H1 (cell line): ENCODE data around the gene GRIA3.
A peak's percentile ranks its signal among the peaks of the same experiment; 100 is the strongest.

ENCODE experiments used
- EGR1 ChIP-seq: IDR thresholded peaks from 2 replicates; pipeline ENCODE4 v1.6.1; 2011; ENCODE audit warnings: low read depth, low read length, borderline replicate concordance
- KDM5A ChIP-seq: fragments of 200-600 bp; IDR thresholded peaks from 2 replicates; pipeline ENCODE4 v1.7.1; 2012; ENCODE audit warnings: mild to moderate bottlenecking, low read length, inconsistent platforms, mixed read lengths
- RAD21 ChIP-seq, 2 experiments: IDR thresholded peaks in 1 of 2; conservative IDR thresholded peaks in 1 of 2; 2 replicates each; pipeline ENCODE4 v1.6.1; 2011; ENCODE audit warnings: low read depth in 2 of 2, low read length in 2 of 2, improper control_type of control experiment in 1 of 2, inconsistent platforms in 1 of 2, mild to moderate bottlenecking in 1 of 2, moderate library complexity in 1 of 2
- TF ChIP-seq, protein P1 (sequence below), 3 experiments: IDR thresholded peaks; 1 replicate in 2 of 3; 2 replicates in 1 of 3; pipeline versions ENCODE4 v1.5.1 to v1.6.1; 2011; ENCODE audit warnings: low read length in 3 of 3, mild to moderate bottlenecking in 3 of 3, inconsistent platforms in 2 of 3, low read depth in 1 of 3, moderate library complexity in 1 of 3; ENCODE audit not compliant: insufficient read depth in 1 of 3; ENCODE audit errors: control extremely low read depth in 1 of 3
- TF ChIP-seq, protein P2 (sequence below): IDR thresholded peaks from 2 replicates; pipeline ENCODE4 v1.6.1; 2011; ENCODE audit warnings: low read length, improper control_type of control experiment

DNA sequence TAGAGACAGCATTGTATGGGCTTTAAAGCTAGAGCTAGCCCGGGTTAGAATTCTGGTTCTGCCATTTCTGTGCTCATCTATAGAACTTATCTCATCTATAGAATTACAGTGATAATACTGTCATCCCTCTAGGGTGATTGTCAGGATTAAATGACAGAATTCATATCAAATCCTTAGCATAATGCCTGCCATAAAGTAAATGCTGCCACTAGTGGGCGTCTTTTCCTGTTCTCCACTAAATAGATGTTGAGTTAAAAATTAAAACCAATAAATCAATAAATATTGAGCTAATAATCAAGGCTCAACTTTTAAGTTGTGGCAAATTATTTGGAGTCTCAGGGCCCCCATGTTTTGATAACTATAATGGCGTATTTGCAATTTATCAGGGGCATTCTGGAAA is 19.7 kb downstream of the GRIA3 start:
- TF ChIP-seq, protein P1, sequence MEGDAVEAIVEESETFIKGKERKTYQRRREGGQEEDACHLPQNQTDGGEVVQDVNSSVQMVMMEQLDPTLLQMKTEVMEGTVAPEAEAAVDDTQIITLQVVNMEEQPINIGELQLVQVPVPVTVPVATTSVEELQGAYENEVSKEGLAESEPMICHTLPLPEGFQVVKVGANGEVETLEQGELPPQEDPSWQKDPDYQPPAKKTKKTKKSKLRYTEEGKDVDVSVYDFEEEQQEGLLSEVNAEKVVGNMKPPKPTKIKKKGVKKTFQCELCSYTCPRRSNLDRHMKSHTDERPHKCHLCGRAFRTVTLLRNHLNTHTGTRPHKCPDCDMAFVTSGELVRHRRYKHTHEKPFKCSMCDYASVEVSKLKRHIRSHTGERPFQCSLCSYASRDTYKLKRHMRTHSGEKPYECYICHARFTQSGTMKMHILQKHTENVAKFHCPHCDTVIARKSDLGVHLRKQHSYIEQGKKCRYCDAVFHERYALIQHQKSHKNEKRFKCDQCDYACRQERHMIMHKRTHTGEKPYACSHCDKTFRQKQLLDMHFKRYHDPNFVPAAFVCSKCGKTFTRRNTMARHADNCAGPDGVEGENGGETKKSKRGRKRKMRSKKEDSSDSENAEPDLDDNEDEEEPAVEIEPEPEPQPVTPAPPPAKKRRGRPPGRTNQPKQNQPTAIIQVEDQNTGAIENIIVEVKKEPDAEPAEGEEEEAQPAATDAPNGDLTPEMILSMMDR (IDR thresholded peaks at IDR 0.05; ENCODE audit: control extremely low read depth in 1 of 3, insufficient read depth in 1 of 3, low read depth in 1 of 3, low read length in 3 of 3) = peak in 1 of 3 experiments; percentile 15; a peak in 2 of 4 replicates
- 0 out of 4 replicates have a peak, but pooled peaks of 1 of the 2 experiments have one; percentile 7 for TF ChIP-seq RAD21 (IDR thresholded peaks at IDR 0.05 in 1 of 2, conservative IDR thresholded peaks at IDR 0.05 in 1 of 2; ENCODE audit: low read depth in 2 of 2, low read length in 2 of 2)
- no peak for TF ChIP-seq EGR1
- TF ChIP-seq, protein P2, sequence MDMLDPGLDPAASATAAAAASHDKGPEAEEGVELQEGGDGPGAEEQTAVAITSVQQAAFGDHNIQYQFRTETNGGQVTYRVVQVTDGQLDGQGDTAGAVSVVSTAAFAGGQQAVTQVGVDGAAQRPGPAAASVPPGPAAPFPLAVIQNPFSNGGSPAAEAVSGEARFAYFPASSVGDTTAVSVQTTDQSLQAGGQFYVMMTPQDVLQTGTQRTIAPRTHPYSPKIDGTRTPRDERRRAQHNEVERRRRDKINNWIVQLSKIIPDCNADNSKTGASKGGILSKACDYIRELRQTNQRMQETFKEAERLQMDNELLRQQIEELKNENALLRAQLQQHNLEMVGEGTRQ = no peak
- no peak for TF ChIP-seq KDM5A
